ENCODE results near the gene DOCK3.
"Not testable (repeated sequence)": the region's sequence is repeated elsewhere in the genome, so short reads cannot be mapped to it uniquely, and the experiment has no call there.

The DOCK3 gene

DNA sequence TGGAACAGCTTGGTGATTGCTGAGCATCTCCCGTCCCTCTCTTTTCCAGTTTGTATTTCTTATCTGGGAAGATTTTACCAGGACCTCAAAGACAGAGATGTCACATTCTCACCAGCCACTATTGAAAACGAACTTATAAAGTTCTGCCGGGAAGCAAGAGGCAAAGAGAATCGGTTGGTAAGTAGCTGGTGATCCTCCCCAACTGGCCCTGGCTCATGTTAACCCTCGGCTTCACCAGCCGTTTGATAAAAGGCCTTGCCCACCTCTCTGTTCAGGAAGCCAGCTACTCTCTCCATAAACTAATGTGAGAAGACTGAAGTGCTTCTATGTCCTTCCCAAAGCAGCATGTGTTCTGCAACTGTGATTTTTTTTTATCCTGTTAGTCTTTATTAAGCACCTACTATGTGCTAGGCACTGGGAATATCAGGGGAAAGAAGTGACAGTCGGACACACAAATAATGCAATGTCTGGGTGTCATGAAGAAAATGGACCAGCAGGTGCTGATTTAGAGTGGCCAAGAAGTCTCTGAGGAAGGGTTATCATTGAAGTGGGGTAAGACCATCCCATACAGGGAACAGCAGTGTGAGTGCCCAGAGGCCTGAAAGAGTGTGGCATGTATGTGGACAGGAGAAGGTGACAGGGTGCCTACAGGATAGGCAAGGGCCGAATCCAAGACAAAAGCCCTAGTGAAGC, 711.6 kb downstream of the DOCK3 start:
- DNase-seq (ENCODE audit: low spot score), result peak; percentile 56

DNA sequence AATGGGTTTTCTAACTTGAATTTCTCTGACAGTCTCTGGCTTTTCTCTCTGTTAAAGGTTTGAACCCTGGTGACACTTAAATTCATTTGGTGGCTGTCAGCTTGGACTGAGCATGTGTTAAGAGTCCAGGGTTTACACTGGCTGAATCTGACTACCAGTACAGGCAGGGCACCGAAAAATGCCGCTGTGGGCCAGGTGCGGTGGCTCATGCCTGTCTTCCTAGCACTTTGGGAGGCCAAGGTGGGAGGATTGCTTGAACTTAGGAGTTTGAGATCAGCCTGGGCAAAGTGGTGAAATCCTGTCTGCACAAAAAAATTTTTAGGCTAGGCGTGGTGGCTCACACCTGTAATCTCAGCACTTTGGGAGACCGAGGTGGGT, 712.1 kb downstream of the DOCK3 start:
- DNase-seq (ENCODE audit: low spot score), result no peak

DNA sequence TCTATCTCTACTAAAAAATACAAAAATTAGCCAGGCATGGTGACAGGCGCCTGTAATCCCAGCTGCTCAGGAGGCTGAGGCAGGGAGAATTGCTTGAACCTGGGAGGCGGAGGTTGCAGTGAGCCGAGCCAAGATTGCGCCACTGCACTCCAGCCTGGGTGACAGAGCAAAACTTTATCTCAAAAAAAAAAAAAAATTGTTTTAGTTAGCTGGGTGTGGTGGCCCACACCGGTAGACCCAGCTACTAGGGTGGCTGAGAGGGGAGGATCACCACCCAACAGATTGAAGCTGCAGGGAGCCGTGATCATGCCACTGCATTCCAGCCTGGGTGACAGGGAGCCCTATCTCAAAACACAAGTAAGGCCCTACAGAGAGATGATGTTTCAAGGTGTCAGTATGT, 712.6 kb downstream of the DOCK3 start:
- not testable (repeated sequence) for DNase-seq (ENCODE audit: low spot score)

DNA sequence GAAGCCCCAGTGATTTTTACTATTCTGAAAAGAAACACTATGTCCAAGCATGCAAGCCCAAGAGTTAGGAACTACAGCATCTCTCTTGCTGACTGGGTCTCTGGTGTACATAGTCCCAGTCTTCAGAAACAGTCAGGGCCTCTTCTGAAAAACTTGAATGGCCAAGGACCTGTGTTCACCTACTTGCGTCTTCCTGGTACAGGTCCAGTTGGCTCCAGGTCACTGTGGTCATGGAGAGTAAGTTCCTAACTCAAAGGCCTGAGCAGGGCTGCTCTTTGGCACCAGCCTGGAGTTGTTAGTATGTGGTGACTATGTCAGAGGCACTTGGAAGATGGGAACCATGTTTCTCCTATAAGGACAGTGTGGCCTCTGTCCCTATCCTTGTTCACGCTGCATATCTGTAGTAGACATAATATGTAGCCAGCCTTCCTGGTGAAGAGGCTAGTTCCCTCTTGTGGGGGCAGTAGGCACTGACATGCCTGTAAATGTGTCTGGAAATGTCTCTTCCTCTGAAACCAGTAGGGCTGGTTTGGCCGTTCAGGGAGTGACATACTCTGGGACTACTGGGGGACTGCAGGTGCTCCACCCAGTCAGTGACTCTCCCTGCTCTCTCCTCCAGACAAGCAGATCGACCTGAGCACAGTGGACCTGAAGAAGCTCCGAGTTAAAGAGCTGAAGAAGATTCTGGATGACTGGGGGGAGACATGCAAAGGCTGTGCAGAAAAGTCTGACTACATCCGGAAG, 713.7 kb downstream of the DOCK3 start:
- DNase-seq (ENCODE audit: low spot score), result peak; percentile 75

DNA sequence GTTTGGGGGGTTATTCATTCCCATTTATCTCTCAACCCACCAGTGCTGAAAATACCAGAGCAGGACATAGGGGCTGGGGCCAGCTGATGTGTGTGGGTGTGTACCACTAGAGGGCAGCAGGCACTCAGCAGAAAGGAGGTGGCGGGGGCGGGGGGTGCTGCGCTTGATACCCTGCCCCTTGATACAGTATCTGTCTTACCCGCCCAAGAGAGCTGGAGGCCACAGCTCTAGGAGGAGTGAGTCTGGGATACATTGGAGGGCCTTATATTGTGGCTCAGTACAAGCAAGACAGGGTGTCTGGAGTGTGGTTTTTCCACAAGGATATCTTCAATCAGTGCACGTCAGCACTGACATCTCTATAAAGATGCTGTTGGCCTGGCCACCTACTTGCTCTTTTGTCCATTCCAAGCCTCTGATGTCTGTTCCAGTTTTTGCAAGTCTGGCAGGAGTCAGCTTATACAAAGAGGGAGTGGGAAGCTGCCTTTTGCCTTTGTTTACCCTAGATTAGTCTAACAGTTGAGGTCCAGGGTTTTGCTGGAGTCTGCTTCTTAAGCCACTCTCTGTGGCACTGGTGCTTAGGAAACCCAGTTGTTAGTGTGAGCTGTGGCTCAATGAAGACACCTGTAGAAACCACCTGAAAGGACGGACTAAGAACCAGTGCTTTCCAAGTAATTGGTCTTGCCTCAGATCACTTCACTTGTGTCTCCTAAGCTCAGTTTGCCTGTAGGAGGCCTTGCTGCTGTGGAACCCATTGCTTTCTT, 714.9 kb downstream of the DOCK3 start:
- DNase-seq (ENCODE audit: low spot score), result peak; percentile 65

DNA sequence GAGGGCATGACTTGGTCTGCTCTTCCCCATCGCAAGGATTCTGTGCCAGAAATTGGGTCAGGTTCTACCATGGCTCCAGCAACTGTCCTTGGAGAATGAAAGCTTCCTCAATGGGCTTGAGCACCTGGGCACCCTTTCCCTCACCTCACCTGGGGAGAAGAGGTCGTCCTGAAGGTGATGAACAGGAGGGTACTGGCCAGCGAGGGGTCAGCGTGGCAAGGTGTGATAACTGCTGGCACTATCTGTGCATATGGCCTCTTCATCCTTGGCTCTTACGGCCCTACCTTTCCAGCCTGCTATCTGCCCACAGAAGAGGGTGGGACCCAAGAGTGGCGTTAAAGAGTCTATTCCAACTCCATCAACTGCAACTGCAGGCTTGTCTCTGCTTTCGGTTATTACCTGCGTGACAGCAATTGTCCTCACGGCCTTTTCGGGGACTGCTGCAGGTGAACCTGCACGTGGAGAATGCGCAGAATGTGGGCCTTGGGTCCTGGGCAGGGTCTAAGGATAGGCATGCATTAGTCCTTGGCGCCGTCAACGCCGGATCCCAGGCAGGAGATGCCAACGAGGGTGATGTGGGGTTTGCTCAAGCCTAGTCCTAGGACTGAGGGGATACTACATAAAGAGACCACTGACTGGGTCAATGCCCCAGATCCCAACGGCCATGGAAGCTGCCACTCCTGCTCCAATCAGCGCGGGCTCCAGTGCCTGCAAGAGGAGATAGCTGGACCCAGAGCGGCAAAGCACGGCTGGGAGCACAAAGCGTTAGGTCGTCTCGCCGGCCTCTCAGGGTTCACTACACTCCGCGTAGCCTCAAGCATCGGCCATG, 715.7 kb downstream of the DOCK3 start:
- no peak for DNase-seq (ENCODE audit: low spot score)

DNA sequence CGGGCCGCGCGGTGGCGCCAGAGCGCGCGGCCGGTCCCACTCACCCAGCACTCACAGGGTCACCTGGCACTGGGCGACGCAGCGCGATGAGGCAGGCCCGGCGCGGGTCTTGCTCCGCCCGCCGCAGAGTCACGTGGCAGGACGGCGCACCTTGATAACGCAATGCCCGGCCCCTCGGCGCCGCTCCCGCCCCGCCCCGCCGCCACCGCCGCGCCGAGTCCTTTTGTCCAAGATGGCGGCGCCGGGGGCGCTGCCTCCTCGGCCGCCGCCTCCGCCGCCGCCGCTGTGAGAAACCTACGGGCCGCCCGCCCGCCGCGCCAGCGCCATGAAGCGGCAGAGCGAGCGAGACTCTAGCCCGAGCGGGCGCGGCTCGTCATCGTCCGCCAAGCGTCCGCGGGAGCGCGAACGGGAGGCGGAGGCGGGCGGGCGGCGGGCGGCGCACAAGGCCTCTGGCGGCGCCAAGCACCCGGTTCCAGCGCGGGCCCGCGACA, 716.4 kb downstream of the DOCK3 start, which contains the start of gene RBM15B:
RBM15B (plus strand) TSS at position 211 of the 491 bp plus-strand sequence; CDS start at position 326, 115 bp downstream.
- peak; percentile 97 for DNase-seq (ENCODE audit: low spot score)

DNA sequence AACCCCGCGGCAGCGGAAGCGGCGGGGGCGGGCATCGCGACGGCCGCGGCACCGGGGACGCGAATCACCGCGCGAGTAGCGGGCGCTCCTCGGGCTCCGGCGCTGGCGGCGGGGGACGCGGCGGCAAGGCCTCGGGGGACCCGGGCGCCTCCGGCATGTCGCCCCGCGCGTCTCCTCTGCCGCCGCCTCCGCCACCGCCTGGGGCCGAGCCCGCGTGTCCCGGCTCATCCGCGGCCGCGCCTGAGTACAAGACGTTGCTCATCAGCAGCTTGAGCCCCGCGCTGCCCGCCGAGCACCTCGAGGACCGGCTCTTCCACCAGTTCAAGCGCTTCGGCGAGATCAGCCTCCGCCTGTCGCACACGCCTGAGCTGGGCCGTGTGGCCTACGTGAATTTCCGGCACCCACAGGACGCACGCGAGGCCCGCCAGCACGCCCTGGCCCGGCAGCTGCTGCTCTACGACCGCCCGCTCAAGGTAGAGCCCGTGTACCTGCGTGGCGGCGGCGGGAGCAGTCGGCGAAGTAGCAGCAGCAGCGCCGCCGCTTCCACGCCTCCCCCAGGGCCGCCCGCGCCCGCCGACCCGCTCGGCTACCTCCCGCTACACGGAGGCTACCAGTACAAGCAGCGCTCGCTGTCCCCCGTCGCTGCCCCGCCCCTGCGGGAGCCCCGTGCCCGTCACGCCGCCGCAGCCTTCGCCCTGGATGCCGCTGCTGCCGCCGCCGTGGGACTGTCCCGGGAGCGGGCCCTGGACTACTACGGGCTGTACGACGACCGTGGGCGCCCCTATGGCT, 717.0 kb downstream of the DOCK3 start:
- DNase-seq (ENCODE audit: low spot score), result peak; percentile 43

DNA sequence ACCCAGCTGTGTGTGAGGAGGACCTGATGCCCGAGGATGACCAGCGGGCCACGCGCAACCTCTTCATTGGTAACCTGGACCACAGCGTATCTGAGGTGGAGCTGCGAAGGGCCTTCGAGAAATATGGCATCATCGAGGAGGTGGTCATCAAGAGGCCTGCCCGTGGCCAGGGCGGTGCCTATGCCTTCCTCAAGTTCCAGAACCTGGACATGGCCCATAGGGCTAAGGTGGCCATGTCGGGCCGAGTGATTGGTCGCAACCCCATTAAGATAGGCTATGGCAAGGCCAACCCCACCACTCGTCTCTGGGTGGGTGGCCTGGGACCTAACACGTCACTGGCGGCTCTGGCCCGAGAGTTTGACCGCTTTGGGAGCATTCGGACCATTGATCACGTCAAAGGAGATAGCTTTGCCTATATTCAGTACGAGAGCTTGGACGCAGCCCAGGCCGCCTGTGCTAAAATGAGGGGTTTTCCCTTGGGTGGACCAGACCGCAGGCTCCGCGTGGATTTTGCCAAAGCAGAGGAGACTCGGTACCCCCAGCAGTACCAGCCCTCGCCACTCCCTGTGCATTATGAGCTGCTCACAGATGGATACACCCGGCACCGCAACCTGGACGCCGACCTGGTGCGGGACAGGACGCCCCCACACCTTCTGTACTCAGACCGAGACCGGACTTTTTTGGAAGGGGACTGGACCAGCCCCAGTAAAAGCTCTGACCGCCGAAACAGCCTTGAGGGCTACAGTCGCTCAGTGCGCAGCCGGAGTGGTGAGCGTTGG, 717.8 kb downstream of the DOCK3 start:
- DNase-seq (ENCODE audit: low spot score), result no peak

DNA sequence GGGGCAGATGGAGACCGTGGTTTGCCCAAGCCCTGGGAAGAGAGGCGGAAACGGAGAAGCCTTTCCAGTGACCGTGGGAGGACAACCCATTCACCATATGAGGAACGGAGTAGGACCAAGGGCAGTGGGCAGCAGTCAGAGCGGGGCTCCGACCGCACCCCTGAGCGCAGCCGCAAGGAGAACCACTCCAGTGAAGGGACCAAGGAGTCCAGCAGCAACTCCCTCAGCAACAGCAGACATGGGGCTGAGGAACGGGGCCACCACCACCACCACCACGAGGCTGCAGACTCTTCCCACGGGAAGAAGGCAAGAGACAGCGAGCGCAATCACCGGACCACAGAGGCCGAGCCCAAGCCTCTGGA, 718.4 kb downstream of the DOCK3 start:
- no peak for DNase-seq (ENCODE audit: low spot score)

DNA sequence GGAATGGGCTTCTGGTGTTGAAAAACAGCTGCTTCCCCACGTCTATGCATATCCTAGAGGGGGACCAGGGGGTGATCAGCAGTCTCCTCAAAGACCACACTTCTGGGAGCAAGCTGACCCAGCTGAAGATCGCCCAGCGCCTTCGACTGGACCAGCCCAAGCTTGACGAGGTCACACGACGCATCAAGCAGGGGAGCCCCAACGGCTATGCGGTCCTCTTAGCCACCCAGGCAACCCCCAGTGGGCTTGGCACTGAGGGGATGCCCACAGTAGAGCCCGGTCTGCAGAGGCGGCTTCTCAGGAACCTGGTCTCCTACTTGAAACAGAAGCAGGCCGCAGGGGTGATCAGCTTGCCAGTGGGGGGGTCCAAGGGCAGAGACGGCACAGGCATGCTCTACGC, 718.8 kb downstream of the DOCK3 start:
- no peak for DNase-seq (ENCODE audit: low spot score)

DNA sequence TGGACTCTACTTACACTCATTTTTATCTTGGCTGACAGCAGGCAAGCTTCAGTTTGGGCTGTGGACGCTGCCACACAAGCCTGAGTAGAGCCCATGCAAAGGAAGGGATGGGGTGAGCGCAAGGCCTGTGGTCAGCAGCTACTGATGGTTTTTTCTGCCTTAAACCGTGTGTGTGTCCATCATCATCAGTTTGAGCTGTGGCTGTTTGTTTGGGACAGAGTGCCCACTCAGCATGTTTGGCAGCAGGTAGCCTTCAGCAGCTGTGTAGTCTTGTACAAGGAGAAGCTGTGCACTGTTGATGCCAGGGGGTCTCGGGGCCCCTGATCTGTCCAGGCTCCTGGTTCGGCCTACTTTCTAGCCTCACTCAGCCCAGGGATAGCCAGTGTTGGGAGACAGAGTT, 719.8 kb downstream of the DOCK3 start:
- DNase-seq (ENCODE audit: low spot score), result no peak

DNA sequence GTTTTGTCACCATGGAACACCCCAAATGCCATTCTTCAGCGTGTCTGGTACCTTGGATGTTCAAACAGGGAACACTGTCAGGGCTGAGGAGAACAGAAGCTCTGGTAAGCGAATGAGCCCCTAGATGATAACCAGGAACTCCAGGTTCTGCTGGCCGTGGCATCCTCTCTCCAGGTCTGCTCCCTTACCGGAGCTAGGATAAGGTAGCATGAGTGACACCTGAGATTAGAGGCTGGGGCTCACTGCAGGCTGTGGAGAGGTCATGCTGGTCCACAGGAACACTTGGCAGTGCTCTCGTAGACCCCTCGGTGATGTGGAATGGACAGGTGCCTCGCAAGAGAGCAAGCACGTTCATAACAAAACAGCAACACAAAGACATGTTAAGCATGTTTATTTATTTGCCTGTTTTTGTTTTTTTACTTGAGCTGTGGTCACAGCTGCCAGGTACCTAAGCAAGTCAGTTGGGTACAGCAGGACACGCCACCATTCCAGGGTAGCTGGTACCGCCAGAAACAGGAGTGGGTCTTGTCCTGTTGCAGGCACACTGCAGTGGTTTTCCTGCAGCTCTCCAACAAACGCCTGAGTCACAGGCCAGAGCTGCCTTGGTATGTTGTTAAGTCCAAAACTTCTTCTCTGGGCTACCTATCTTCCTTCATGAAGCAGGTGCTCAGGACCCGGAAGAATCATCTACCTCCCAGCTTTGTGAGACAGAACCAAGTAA, 720.9 kb downstream of the DOCK3 start:
- DNase-seq (ENCODE audit: low spot score), result no peak

DNA sequence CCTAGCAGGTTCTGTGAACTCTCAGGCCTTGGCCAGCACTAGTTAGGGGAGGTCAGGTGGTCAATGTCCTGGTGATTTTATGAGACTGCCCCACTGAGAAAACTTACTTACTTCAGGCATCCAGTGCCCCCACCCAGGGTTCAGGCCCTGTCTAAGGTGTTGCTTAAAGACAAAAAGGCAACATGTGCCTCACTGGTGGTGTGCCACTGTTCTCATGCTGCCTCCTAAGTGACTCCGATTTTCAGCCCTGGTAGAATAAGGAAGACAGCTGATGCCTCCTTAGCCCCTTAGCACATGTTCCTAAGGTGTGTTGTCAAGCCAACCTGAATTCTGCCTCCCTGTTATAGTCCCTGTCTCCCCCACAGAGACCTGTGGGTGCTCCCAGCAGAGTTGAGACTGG, 721.7 kb downstream of the DOCK3 start:
- DNase-seq (ENCODE audit: low spot score), result no peak

DNA sequence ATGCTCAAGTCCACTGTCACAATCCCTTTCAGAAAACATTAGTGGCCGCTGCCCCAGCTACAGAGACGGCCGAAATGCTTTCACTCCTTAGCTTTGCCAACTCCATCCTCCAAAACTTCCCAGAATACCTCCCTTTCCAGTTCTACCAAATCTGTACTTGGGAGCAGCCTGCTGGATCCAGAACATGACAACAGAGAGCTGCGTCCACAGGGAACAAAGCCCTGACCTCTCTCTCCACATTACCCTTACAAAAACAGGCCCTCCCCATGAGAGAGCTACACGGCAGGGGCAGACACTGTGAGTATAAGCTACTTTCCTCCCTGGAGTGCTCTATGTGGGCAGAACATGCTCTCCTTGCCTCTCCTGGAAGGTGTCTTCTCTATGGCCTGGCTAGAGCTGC, 722.7 kb downstream of the DOCK3 start:
- no peak for DNase-seq (ENCODE audit: low spot score)

DNA sequence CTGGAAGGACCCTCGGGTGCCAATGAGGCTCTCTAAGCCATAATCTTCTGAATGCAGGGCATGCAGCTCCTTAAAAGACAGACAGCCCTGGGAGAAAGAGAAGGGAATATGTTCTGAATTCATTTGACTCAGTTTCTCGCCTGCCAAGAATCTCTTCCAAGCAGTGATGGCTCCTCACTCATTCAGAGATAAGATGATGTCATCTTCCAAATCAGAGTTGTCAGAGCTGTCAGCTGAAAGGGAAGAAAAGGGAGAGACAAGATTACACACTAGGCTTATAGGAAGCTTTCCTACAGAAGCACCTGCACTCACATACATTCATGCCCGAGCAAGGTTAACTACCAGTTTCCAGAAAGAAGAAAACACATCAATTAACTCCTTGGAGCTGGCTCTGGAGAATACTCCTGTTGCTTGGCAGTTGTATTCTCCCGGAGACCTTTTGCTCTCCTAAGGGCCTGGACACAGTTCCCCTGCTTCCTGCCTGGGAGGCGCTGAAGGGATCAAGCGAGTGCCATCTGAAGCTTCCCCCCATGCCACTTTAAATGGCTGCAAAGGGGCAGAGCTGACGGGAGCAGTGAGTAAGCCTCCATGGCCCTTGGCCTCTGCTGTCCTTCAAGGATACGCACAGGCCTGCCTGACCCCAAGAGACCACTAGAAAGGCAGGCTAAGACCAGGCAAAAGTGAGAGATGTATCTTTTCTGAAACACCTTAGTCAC, 724.0 kb downstream of the DOCK3 start:
- no peak for DNase-seq (ENCODE audit: low spot score)

DNA sequence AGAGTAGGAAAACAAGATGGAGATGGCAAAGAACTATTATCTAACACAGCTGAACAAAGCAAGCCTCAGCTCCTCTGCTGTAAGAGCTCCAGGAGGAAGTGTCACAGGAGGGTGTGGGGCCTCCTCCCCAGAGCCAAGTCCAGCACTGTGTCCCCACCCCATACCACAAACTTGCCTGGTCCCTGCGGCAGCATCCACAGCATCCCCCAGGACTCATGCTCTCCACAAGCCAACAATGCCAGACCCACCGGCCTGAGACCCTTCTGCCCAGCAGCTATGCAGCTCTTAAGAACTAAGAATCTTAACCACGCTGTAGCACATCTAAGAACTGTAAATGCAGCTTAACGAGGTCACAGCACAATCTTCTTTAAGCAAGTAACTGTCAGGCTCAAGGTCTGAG, 725.4 kb downstream of the DOCK3 start:
- no peak for DNase-seq (ENCODE audit: low spot score)

DNA sequence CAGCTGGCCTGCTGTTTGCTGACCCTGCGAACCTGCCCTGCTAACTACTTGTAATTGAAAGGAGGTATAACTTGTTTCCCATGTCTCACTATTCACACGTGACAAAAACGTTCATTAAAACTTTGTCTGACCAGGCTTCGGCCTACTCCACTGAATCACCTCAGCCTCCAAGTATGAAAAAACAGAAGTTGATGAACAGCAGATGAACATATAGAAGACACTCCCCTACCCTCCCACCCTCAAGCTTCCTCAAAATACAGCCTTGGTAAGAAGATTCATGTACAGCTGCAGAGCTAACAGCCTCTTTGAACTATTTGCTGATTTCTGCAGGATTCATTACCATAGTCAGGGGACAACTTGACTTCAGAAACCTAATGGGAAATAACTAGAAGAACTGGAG, 727.0 kb downstream of the DOCK3 start:
- DNase-seq (ENCODE audit: low spot score), result no peak

DNA sequence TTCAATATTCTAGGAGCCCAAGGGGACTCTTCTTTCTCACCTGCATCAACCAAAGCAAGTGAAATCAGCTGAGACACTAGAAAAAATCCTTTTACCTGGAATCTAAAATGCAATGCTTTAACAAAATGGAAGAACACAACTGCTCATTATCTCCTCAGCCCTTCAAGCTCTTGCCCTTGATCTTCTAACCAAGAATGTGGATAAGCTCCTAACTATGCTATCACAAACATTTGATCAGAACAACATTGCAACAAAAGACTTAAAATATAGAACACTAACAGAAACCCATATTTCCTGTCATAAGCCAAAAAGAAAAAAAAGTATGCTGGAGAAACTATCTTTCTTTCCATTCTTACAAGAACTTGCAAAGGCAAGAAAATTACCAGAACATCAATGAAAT, 728.9 kb downstream of the DOCK3 start:
- no peak for DNase-seq (ENCODE audit: low spot score)
